ENCODE measurements around the gene RTN4R. TPM values are rescaled to one million over a fixed set of nuclear protein-coding genes. Genes with fewer than 3 reads are reported as not detected.

RTN4R gene
- total RNA-seq, 1 experiment from 2014 or later: 25.0 TPM

- H3K27ac Mint-ChIP-seq: no peak overlapping the region
- POLR2A ChIA-PET: no interaction called here
Observed at GRCh38 chr22:20214853-20215252, 53.3 kb downstream of the RTN4R start.

More at GRCh38 chr22:20214853-20215252, 53.3 kb downstream of the RTN4R start:
- H3K36me3 Mint-ChIP-seq: no peaks in the 10 kb centered on the region
- CTCF ChIA-PET: interaction anchor here (0.6 to 4.0 kb wide), 6 partner anchors 8 to 204 kb away, joined by 6 to 39 read pairs (median 8); no protein-coding TSS in a partner anchor
- DNase-seq (ENCODE audit: low spot score) (no peak), ATAC-seq (no peak)
- H3K4me1 Mint-ChIP-seq: no peaks in the 10 kb centered on the region
- H3K27me3 Mint-ChIP-seq (ENCODE audit: low read depth): no peaks in the 10 kb centered on the region
- TF ChIP-seq HMGA2 (CRISPR knock-in tag; IDR thresholded peaks at IDR 0.05) (no peak), ATF1 (CRISPR knock-in tag; IDR thresholded peaks at IDR 0.05) (no peak), KAT7 (CRISPR knock-in tag; IDR thresholded peaks at IDR 0.05; ENCODE audit: borderline replicate concordance) (no peak), NR3C1 (CRISPR knock-in tag; conservative IDR thresholded peaks at IDR 0.05; ENCODE audit: low read depth) (no peak), USF2 (CRISPR knock-in tag; IDR thresholded peaks at IDR 0.05) (no peak), FOXK1 (CRISPR knock-in tag; IDR thresholded peaks at IDR 0.05) (no peak), GTF2I (CRISPR knock-in tag; conservative IDR thresholded peaks at IDR 0.05) (no peak), ZNF396 (CRISPR knock-in tag; IDR thresholded peaks at IDR 0.05; ENCODE audit: borderline replicate concordance) (no peak), ZNF281 (CRISPR knock-in tag; IDR thresholded peaks at IDR 0.05) (no peak), ZNF416 (CRISPR knock-in tag; IDR thresholded peaks at IDR 0.05) (no peak), GRHL2 (CRISPR knock-in tag; IDR thresholded peaks at IDR 0.05; ENCODE audit: insufficient replicate concordance, severe bottlenecking) (no peak), TEAD4 (CRISPR knock-in tag; IDR thresholded peaks at IDR 0.05) (no peak), MAX (CRISPR knock-in tag; IDR thresholded peaks at IDR 0.05) (no peak), MXD4 (CRISPR knock-in tag; IDR thresholded peaks at IDR 0.05; ENCODE audit: borderline replicate concordance) (no peak), ZNF532 (CRISPR knock-in tag; IDR thresholded peaks at IDR 0.05; ENCODE audit: borderline replicate concordance) (no peak), ZNF121 (CRISPR knock-in tag; IDR thresholded peaks at IDR 0.05) (no peak), CBFB (CRISPR knock-in tag; IDR thresholded peaks at IDR 0.05; ENCODE audit: low read depth) (no peak)
- H3K9me3 Mint-ChIP-seq: peaks cover 5% of the 10 kb centered on the region
- H3K4me3 Mint-ChIP-seq: no peak overlapping the region

Data from WTC11 (cell line).